Gastrocnemius medialis (tissue), 4 donors: ENCODE data around the gene ADNP. TPM values are rescaled to one million over a fixed set of nuclear protein-coding genes. Genes with fewer than 3 reads are reported as not detected.
"Not testable (repeated sequence)": the region's sequence is repeated elsewhere in the genome, so short reads cannot be mapped to it uniquely, and the experiment has no call there.

Experiments
- ATAC-seq, 2 donors: fragments of 150-250 bp; one replicate each; pipeline ENCODE4 v1.9.1; 2016
- DNase-seq, 2 donors: peaks; one replicate each; pipeline ENCODE4 v3.0.0-alpha.2; 2019
- H3K27ac ChIP-seq, 4 donors: fragments of 200-600 bp; sonication (generic); 1 replicate in 1 of 4; 2 replicates in 3 of 4; pipeline ENCODE4 v1.5.1; 2016 to 2018; ENCODE audit warnings: mild to moderate bottlenecking in 2 of 4, moderate library complexity in 1 of 4
- H3K27me3 ChIP-seq, 3 donors: fragments of 200-600 bp; sonication (generic) in 2 of 3; 1 replicate in 1 of 3; 2 replicates in 2 of 3; pipeline versions ENCODE4 v1.5.1 to v1.6.0; 2016 to 2019; ENCODE audit warnings: mild to moderate bottlenecking in 1 of 3, moderate library complexity in 1 of 3
- H3K36me3 ChIP-seq, 2 donors: fragments of 200-600 bp; sonication (generic) in 1 of 2; one replicate each; pipeline ENCODE4 v1.5.1; 2017 to 2018
- H3K4me1 ChIP-seq, 2 donors: fragments of 200-600 bp; sonication (generic) in 1 of 2; one replicate each; pipeline ENCODE4 v1.5.1; 2016 to 2017; ENCODE audit warnings: mild to moderate bottlenecking in 2 of 2
- H3K4me3 ChIP-seq, 4 donors: fragments of 200-600 bp; sonication (generic) in 3 of 4; 1 replicate in 1 of 4; 2 replicates in 3 of 4; pipeline ENCODE4 v1.5.1; 2016 to 2019; ENCODE audit warnings: mild to moderate bottlenecking in 2 of 4
- H3K9me3 ChIP-seq, 3 donors: fragments of 200-600 bp; sonication (generic) in 2 of 3; 1 replicate in 1 of 3; 2 replicates in 2 of 3; pipeline ENCODE4 v1.5.1; 2016 to 2019
- CTCF ChIP-seq, 5 experiments: fragments of 450-650 bp in 3 of 5; fragments of 200-600 bp in 2 of 5; sonication (generic) in 2 of 5; IDR thresholded peaks in 4 of 5; conservative IDR thresholded peaks in 1 of 5; 1 replicate in 4 of 5; 2 replicates in 1 of 5; pipeline ENCODE4 v1.5.1; 2016 to 2019; ENCODE audit warnings: antibody characterized with exemption in 5 of 5, mild to moderate bottlenecking in 3 of 5, moderate library complexity in 3 of 5
- POLR2A ChIP-seq, 2 donors: fragments of 450-650 bp; IDR thresholded peaks; one replicate each; pipeline ENCODE4 v1.6.1; 2017; ENCODE audit warnings: antibody characterized with exemption in 2 of 2, mild to moderate bottlenecking in 2 of 2, moderate library complexity in 2 of 2
- in situ Hi-C, 4 donors: fragments of 200-750 bp; cut with MboI; loops; one replicate each; pipeline versions ENCODE4 v1.15.0 to v1.8.0; 2017; ENCODE audit warnings: low sequenced_read_pairs in 4 of 4
- intact Hi-C: fragments of 100-400 bp; cut with DNase I; formaldehyde crosslinking; loops from one replicate; pipeline ENCODE4 v1.15.1; 2023; ENCODE audit warnings: low total_unique reads
- total RNA-seq, 4 donors: library from RNA; depleted of rRNA; stranded (reverse); fragments of >200 nt; gene quantifications; one replicate each; pipeline versions ENCODE4 v1.1.0 to v1.2.3, GENCODE V29; 2016

The ADNP gene
- 10 to 100 TPM; 24.0 to 35.4 (median 31.5) TPM for total RNA-seq

DNA sequence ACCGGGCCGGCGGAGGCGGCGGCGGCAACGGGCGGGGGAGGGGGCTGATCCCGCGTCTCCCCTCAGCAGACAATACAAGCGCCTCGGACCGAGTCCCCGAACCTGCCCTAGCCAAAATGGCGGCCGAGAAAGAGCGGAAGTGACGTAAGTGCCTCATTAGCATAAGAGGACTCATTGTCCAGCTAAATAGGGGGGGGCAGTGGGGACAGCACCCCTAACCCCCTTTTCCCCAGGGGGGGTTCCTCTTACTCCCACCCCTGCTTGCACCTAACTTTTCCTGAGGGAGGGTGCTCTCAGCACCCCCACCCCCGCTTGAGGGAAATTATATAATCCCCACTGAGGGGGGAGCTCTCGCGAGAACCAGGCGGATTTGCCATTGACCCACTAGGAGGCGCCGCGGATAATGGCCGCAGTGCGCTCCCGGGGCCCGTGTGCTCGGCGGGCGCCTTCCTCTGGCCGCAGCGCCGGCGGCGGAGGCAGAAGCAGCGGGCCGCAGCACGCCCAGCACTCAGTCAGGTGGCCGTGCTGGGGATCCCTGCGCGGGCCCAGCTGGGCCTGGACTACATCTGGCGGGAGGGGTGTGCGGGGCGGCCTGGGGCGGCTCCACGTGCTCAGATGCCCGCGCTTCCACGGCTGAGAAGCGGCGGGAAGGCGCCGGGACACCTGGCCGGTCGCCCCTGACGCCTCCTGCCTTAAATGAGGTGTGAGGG, at the start of gene ADNP:
Gene ADNP, minus strand, starts transcription at position 132 of the 710 bp plus-strand sequence. CDS start 27,441 bp downstream, outside the sequence.
- intact Hi-C loops = loop anchor here (1.0 to 10.0 kb wide), 2 partner anchors 27 to 997 kb away; partner anchors contain the start of genes DPM1, MOCS3 and RNF114
- H3K36me3 ChIP-seq = peaks cover 0 to 29% of the 10 kb centered on the region in 2 donors
- peak; percentile 84 to 91 for DNase-seq

DNA sequence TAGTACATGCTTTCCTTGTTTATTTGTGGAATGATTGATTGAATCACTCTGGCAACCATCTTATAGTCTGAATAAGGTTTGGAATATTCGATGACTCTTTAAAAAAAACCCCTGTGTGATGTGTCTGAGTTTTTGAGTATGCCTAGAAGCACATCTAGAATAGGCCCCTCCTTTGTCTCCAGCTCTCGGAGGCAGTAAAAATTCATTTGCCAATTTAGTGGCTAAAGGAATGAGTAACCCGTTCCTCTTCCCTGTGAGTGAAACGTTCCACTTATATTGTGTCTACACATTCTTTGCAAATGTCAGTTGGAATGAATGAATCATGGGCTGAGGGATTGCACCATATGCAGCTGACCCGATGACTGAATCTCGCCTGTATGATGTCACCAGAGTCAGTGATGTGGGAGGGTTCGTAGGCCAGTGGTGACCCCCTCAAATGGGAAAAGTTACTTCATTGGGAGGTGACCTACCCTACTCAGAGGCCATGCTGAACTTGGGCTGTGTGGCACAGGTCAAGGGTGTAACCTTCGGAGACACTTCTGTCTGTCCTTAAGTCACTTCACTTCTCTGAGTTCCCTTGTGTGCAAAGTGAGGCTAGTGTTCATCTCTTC, 48.9 kb upstream of the ADNP start:
- no peak for ATAC-seq
- in situ Hi-C loops = loop anchor here in 2 of 4 donors (25.0 kb wide), 2 partner anchors 632 to 657 kb away; no protein-coding TSS in a partner anchor
- intact Hi-C loops = loop anchor here (10.0 kb wide), 1 partner anchor 615 kb away; no protein-coding TSS in a partner anchor
- Histone ChIP-seq H3K36me3 (no peaks in the 10 kb centered on the region), H3K27ac (no peak overlapping the region), H3K4me1 (no peaks in the 10 kb centered on the region), H3K27me3 (peaks cover 22 to 31% (median 29%) of the 10 kb centered on the region in 3 donors), H3K4me3 (no peak overlapping the region), H3K9me3 (no peaks in the 10 kb centered on the region)
- TF ChIP-seq CTCF (IDR thresholded peaks at IDR 0.05 in 4 of 5, conservative IDR thresholded peaks at IDR 0.05 in 1 of 5) (no peak), POLR2A (IDR thresholded peaks at IDR 0.05) (no peak)
- no peak for DNase-seq

More for the DNA sequence above, at the start of gene ADNP:
- no peaks in the 10 kb centered on the region for H3K27me3 ChIP-seq
- peak within 1 kb of the TSS; percentile 66 to 87 (median 78) for H3K4me3 ChIP-seq
- H3K9me3 ChIP-seq = no peaks in the 10 kb centered on the region
- H3K27ac ChIP-seq = peak within 1 kb of the TSS; percentile 88 to 99 (median 96)
- in situ Hi-C loops = loop anchor here in 3 of 4 donors (10.0 kb wide), 1 partner anchor 137 kb away; the partner anchor contains the start of gene BCAS4 (in 3 of the 3)
- peak; percentile 86 to 92 for ATAC-seq
- TF ChIP-seq CTCF (IDR thresholded peaks at IDR 0.05 in 4 of 5, conservative IDR thresholded peaks at IDR 0.05 in 1 of 5) (peak; percentile 61 to 80 (median 73)), POLR2A (IDR thresholded peaks at IDR 0.05) (peak; percentile 50 to 68)
- H3K4me1 ChIP-seq = peaks cover 27 to 38% of the 10 kb centered on the region in 2 donors

DNA sequence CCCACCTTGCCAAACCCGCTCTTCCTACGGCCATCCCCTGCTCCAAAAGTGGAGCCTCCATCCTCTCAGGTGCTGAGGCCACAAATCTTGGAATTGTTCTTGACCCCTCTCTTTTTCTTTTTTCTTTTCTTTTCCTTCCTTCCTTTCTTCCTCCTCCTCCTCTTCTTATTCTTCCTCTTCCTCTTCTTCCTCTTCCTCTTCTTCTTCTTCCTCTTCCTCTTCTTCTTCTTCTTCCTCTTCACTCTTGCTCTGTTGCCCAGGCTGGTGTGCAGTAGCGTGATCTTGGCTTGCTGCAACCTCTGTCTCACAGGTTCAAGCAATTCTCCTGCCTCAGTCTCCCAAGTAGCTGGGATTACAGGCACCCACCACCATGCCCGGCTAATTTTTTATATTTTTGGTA, 47.3 kb upstream of the ADNP start:
- DNase-seq, H3K9me3 ChIP-seq, intact Hi-C loops, H3K36me3 ChIP-seq, ATAC-seq, H3K27ac ChIP-seq, H3K4me3 ChIP-seq, H3K4me1 ChIP-seq: not testable (repeated sequence)
- in situ Hi-C loops = loop anchor here in 2 of 4 donors (25.0 kb wide), 2 partner anchors 634 to 659 kb away; no protein-coding TSS in a partner anchor
- peaks cover 18 to 22% (median 22%) of the 10 kb centered on the region in 3 donors for H3K27me3 ChIP-seq

DNA sequence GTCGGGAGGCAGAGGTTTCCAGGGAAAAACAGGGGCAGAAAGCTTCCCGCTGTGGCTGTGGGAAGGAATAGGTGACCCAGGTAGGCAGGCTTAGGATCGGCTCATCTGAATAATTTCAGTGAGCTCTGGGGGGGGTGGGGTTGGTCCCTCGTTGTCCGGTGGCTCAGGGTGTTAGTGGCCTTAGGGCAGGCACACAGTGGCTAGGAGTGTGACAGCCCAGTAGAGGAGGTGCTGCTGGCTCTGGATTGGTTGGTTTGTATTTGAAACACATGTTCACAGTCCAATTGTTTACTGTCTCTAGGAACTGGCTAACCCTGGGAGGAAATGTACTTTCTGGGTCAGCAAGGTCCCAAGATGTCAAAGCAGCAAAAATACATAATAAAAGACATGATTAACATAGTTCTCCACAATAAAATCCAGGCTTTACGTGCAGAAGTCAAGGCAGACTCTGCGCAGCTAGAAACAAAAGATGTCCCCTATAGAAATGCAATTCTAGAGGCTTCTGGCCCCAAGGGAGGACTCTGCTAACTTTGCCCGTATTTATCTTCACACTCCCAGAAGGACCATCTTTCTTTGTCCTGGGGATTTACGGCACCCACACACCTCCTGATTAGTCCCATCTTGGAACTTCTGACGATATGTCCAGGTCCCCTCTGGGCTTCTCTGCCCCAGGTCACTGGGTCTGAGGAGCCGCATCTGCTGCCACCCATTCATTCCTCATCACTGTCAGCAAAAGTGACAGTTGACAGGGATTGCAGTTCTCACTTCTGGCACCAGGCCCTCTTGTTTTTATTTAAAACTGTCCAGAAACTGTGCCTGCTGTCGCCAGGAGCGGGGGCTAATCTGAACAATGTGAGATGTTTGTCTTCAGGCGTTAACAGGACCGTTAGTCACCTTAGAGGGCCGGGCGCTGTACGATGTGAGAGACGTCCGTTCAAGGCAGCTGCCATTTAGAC, 46.1 kb upstream of the ADNP start:
- DNase-seq (no peak), ATAC-seq (no peak)
- no peaks in the 10 kb centered on the region for H3K36me3 ChIP-seq
- no peak for TF ChIP-seq POLR2A (IDR thresholded peaks at IDR 0.05)
- no peak for TF ChIP-seq CTCF (IDR thresholded peaks at IDR 0.05 in 4 of 5, conservative IDR thresholded peaks at IDR 0.05 in 1 of 5)
- intact Hi-C loops (no loop called here), in situ Hi-C loops (loop anchor here in 2 of 4 donors (25.0 kb wide), 2 partner anchors 635 to 660 kb away; no protein-coding TSS in a partner anchor)
- no peak overlapping the region for H3K27ac ChIP-seq
- no peak overlapping the region for H3K4me3 ChIP-seq
- H3K27me3 ChIP-seq = peaks cover 11 to 19% (median 13%) of the 10 kb centered on the region in 3 donors
- H3K9me3 ChIP-seq = no peaks in the 10 kb centered on the region
- no peaks in the 10 kb centered on the region for H3K4me1 ChIP-seq
